Stimulated activated CD4-positive, alpha-beta T cell treated with anti-CD3 and anti-CD28 coated beads, Interleukin-1b, Interleukin-23, amount 100 ng/mL, for 48 hours (primary cell): ENCODE data around the gene MMP24.
"Not testable (repeated sequence)": the region's sequence is repeated elsewhere in the genome, so short reads cannot be mapped to it uniquely, and the experiment has no call there.

Source experiments
- DNase-seq: peaks from one replicate; pipeline ENCODE4 v3.0.0-alpha.2; 2020

The MMP24 gene

GRCh38 chr20:35223941-35224340, 2.5 kb upstream of the MMP24 start:
- DNase-seq: no peak

- DNase-seq: no peak
Measured at GRCh38 chr20:35224536-35224935, 2.0 kb upstream of the MMP24 start.

- DNase-seq: no peak
Measured at GRCh38 chr20:35225319-35226125, 968 bp upstream of the MMP24 start.

GRCh38 chr20:35226884-35227681, 593 bp downstream of the MMP24 start:
- DNase-seq: peak; percentile 44

GRCh38 chr20:35232575-35232974, 6.1 kb downstream of the MMP24 start:
- no peak for DNase-seq

- DNase-seq: no peak
Measured at GRCh38 chr20:35235881-35236280, 9.4 kb downstream of the MMP24 start.

GRCh38 chr20:35237486-35237885, 11.0 kb downstream of the MMP24 start:
- DNase-seq: no peak

GRCh38 chr20:35238170-35238569, 11.7 kb downstream of the MMP24 start:
- DNase-seq: no peak

- DNase-seq: no peak
Measured at GRCh38 chr20:35238735-35239134, 12.2 kb downstream of the MMP24 start.

- DNase-seq: no peak
Measured at GRCh38 chr20:35240083-35240810, 13.8 kb downstream of the MMP24 start.

- DNase-seq: no peak
Measured at GRCh38 chr20:35240811-35241293, 14.4 kb downstream of the MMP24 start.

GRCh38 chr20:35243317-35243716, 16.8 kb downstream of the MMP24 start:
- DNase-seq: no peak

- DNase-seq: no peak
Measured at GRCh38 chr20:35243986-35244385, 17.5 kb downstream of the MMP24 start.

GRCh38 chr20:35246723-35247122, 20.2 kb downstream of the MMP24 start:
- no peak for DNase-seq

GRCh38 chr20:35248641-35249475, 22.4 kb downstream of the MMP24 start:
- DNase-seq: no peak

GRCh38 chr20:35251613-35251940, 25.1 kb downstream of the MMP24 start:
- no peak for DNase-seq

- no peak for DNase-seq
Measured at GRCh38 chr20:35252037-35252461, 25.6 kb downstream of the MMP24 start.

GRCh38 chr20:35252598-35252997, 26.1 kb downstream of the MMP24 start:
- not testable (repeated sequence) for DNase-seq

GRCh38 chr20:35253010-35253409, 26.5 kb downstream of the MMP24 start:
- DNase-seq: no peak

GRCh38 chr20:35254448-35254999, 28.0 kb downstream of the MMP24 start:
- no peak for DNase-seq

GRCh38 chr20:35257175-35257909, 30.9 kb downstream of the MMP24 start:
- DNase-seq: no peak
